HL-60/S4 treated with retinoic acid at 250 ng/mL for 4 days and 3 days (cell line): ENCODE data around the gene CYP2W1.

ENCODE experiments used
- in situ Hi-C: fragments of 300-500 bp; cut with MboI; formaldehyde crosslinking; loops from 2 replicates; pipeline ENCODE4 v1.7.0; 2022; ENCODE audit warnings: low sequenced_read_pairs

The CYP2W1 gene

DNA sequence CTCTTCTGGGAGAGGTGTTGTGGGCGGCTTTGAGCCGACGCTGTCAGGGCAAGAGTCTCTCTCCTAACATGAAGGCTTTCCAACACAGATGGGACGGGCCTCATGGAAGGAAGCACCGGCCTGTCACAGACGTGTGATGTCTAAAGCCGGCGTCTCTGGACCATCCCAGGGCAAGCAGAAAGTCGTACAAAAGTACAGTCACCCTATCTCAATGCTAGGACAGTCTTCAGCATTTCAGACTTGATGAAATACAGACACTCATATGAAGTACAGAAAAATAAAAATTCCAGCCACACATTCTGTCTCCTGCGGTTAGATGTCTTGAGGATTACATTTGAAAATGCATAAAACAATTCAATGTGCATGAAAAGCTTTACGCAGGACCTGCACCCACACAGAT is 30.6 kb downstream of the CYP2W1 start:
- in situ Hi-C loops, result no loop called here

DNA sequence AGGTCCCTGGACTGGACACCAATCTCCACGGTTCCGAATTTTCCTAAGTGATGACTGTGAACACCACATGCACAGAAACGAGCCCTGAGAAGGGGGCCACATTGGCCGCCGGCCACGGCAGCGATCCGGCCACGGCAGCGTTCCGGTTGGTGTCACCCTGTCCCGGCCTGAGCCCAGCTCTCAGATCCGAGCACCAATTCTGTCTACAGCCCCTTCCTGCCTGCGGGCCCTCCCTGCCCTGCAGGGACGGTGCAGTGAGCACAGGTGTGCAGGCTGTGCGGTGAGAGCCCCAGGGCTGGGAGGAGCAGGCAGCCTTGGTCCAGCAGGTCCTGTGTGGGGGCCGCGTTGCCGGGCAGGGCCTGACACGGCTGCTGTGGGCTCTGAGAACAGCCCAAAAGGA is 31.7 kb downstream of the CYP2W1 start:
- in situ Hi-C loops, result no loop called here

DNA sequence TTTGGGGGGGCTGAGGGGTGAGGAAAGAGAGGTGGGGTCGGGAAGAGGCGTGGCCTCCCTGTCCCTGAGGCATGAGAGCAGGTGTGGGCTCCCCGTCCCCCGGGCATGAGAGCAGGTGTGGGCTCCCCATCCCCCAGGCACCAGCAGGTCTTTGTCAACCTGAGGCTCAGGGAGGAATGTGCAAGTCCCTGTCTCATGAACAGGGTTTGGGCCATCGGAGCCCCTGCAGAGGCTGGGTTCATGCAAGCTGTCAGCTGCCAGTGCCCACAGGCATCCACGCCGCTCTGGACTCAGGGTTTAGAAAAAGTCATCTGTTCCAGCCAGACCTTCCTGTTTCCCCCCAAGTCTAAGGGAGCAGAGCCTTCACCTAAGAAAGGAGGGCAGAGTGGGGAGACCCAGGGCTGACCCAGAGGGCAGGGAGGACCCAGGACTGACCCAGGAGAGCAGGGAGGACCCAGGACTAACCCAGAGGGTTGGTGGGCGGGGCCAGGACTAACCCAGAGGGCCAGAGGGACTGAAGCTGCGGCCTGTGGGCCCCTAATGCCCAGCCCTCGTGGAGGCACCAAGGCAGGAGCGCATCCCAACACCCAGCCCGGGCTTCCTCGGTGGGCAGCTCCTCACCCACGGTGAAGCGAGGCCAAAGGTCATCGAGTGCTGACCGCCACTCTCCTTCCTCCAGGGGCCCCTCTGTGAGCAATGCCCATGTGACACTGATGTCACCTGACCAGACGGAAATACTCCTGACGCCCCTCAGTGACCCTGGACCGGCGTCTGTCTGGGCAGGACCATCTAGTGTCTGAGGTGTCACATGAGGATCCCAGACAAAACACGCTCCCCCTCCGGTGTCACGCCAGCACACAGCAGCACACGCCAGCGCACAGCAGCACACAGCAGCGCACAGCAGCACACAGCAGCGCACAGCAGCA is 32.5 kb downstream of the CYP2W1 start:
- in situ Hi-C loops, result no loop called here

DNA sequence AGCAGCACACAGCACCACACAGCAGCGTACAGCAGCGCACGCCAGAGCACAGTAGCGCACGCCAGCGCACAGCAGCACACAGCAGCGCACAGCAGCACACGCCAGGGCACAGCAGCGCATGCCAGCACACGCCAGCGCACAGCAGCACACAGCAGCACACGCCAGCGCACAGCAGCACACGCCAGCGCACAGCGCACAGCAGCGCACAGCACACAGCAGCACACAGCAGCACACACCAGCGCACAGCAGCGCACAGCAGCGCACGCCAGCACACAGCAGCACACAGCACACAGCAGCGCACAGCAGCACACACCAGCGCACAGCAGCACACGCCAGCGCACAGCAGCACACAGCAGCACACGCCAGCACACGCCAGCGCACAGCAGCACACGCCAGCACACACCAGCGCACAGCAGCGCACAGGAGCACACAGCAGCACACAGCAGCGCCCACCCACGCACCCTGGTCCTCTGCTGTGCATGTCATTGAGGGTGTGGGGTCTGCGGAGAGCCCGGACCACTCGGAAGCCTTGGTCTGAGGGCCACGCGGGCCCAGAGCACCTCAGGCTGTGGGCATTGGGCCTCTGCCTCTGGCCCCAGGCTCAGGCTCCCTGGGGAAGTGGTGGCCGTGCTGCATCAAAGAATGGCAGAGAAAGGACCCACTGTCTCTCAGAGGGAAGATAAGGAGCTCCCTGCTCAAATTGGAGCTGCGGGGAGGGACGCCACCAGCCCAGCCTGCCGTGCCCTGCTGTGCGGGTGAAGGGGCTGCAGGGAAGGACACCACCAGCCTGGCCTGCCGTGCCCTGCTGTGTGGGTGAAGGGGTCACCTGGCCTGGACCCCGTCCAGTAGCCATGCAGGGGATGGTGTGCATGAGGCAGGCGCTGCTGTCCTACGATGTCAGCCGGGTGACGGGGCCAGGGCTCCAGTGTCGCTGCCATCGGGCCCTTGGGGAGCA is 33.9 kb downstream of the CYP2W1 start:
- in situ Hi-C loops, result no loop called here

DNA sequence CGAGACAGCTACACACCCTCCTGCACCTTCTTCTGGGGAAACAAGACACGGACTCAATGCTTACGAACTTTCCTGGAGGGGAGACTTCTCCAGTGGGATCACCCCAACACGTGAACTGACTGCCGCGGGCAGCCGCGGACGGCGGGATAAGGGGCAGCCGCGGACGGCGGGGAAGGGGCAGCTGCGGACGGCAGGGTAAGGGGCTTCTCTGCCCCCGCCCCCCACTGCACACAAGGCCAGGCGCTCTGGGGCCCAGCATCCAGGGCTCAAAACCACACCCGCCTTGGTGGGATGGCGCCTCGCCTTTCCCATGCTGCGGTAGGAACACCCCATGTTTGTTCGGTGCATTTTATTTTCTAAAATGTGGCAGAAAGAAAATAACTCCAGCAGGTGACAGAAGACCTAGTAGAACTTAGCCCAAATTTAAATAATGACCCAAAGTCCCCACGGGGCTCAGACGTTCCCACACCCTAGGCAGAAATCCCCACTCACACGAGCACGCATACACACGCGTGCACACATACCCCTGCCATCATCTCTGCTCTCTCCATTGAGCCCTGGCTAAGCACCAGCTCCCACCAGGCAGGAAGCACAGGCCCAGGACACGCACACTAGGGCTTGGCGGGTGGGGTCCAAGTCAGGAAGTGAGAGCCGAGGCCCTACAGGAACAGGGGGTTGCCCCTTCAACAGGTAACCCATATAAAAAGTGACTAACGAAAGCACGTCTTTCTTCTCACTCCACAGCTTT is 34.8 kb downstream of the CYP2W1 start:
- in situ Hi-C loops, result no loop called here

DNA sequence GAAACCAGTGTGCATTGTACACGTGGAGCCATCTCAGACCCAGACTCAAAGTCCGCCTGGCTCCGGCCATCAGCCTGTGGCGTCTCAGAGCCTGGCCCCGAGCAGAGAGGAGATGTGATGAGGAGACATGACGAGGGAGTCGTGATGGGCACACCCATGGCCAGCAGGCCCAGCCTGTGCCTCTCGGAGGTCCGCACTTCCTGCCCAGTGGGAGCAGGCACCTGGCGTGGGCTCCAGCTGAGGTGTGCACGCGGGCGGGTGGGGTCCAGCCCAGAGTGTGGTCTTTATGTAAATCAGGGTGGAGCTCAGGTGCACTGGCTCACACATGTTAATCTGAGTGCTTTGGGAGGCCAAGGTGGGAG is 35.3 kb downstream of the CYP2W1 start:
- in situ Hi-C loops, result no loop called here

DNA sequence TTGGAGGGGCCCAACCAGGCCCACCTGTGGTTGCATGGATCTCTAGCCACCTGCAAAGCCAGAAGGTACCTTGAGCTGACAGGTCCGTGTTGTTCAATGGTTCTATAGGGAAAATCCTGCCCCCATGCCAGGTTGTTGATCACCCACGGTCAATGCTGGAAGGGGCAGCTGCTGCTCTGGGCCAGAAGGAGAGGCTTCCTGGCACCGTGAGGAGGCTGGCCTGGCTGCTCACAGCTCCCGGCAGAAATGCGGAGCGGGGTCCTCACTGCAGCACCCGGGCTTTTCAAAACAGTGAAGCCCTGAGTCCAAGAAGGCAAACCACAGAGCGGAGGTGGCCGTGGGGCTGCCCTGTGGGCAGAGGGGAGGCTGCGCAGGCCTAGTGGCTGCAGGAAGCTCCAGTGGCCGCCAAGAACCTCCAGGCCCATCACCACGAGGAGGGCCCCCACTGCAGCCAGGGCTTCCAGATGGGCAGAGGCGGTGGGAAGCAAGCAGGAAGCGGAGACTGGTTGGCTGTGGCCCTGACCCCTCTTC is 36.3 kb downstream of the CYP2W1 start:
- in situ Hi-C loops, result no loop called here

DNA sequence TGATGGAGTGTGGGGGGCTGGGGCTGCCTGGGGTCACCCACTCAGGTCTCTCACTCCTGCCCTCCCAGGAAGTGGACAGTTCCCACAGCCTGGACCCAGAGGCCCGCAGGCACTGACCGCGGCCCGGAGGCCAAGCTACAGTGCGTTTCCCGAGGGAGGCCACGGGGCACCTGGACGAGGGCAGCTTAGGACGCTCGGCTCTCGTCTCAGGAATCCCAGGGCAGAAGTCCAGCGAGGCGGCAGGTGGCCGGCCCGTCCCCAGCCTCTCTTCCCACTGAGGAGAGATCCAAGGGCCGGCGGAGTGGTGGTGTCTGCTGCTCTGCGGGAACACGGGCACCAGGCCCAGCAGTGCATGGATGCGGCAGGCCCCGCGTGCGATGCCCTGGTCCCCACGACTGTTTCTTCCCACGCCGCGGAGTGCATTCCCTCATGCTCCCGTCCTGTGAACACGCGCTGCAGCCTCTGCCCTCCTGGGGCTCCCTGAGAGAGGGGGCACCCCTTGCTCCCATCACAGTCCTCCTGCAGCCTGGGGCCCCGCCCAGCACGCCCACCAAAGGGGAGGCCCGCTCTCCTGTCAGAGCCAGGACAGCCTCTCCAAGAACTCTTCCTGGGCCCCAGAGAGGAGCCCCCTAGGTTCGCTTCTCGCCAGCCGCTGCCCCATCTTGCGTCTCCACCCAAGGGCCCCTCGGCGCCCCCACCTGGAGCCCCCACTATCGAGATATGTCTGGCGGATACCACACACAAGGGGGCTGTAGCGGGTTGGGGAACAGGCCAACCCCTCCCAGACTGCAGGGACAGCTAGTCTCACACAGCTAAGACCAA is 37.0 kb downstream of the CYP2W1 start:
- in situ Hi-C loops, result no loop called here

DNA sequence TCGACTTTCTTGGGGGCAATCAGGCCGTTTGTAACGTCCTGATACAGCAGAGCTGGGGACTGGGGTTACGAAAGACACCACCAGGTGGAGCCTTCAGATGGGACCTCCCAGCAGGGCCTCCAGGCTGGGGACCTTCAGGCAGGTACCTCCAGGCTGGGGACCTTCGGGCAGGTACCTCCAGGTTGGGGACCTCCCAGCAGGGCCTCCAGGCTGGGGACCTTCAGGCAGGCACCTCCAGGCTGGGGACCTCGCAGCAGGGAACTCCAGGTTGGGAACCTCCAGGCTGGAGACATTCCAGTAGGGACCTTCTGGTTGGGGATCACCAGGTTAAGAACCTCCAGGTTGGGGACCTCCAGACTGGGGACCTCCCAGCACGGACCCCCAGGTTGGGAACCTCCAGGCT is 37.9 kb downstream of the CYP2W1 start:
- in situ Hi-C loops, result no loop called here

DNA sequence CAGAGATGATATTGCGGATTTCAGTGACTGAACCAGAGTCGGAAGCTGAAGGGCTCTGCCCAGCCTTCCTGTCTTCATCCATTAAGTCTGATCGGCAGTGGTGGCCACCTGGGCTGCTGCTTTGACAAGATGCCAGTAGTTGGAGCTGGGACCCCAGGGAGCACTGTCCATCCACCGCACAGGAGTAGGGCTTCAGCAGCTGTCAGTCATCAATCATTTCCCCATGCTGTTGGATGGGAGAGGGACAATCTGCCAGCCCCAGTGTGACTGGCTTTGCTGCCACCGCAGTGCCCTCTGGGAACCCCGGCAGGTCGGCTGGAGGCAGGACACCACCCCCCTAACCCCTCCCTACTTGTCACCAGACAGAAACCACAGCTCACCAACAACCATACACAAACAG is 38.4 kb downstream of the CYP2W1 start:
- in situ Hi-C loops, result no loop called here

DNA sequence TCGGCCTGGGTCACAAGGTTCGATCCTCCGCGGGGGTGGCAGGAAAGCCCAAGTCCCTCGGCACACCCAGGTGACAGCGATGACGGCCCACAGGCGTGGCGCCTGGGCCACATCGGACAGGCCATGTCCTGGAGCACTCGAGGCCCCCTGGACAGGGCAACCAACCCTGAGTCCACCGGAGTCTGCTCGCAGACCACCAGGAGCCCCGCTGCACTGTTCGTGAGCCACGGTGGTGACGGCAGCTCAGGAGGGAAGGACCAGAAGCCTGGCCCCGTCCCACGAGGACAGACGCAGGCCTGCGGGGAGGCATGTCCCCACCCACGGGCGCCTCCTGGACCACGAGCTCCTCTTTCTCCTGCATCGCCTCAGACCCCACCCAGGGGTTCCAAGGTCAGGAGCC is 39.0 kb downstream of the CYP2W1 start:
- in situ Hi-C loops, result no loop called here

DNA sequence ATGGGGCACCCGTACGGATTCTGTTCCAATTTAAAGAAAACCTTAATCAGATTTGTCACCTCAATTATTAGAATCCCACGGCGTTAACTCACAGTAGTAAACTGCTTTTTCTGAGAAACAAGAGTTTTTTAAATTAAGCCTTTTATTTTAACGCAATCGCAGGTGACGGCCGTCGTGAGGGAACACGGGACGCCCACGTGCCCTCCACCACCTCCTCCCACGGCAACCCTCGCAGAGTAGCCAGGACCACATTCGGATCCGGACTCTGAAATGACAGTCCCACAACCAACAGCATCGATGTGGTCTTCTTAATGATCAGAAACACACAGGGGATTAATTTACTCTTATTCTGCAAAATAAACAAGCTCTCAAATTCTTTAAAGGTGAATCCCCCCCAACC is 39.4 kb downstream of the CYP2W1 start:
- in situ Hi-C loops, result no loop called here

DNA sequence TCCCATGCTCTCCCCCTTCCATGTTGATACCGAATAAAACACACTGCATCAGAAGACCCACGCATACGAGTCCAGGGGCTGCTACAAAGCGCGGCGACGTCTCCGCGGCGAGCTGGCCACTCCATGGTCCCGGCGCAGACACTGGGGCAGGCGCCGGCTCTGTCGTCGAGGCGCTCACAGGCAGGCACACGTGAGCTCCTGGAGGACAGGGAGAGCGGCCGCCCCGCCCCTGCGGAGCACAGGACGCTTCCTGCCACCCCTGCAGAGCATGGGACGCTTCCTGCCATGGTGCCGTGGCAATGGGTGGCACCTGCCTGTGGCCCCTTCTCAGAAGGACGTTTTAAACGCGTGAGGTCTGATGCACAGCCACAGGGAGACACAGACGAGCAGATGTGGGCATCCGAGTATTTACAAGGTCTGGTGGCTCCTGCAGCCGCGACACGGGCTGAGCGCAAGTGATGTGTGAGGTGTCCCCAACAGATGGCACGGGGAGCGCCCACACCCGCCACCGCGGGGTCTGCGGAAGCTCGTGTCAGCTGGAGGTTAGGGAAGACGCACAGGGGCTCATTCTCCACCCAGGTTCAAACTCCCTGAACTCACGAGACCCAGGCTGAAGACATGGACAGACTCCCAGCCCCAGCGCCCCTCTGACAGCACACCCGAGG is 40.0 kb downstream of the CYP2W1 start:
- in situ Hi-C loops, result no loop called here

DNA sequence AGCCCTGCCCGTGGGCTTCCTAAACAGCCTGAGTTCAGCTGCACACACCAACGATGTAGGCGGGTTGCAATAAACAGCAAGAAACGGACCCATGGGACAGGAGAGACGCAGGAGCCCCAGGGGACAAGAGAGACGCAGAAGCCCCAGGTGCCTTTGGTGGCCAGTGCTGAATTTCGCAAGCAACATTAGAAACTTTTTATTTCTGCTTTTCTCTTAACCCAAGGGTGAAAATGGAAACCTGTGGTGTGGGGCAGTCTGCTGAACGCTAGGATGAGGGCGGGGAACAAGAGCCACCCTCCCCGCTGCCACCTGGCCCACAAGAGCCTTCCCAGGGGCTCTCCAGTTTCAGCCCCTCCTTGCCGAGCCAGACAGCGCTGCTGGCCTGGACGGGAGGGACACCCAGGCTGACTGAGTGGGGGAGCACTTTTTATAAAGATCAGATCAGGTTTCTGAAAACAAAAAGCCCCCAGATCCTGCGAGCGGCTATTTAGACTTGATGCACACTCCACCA is 41.4 kb downstream of the CYP2W1 start:
- in situ Hi-C loops, result no loop called here

DNA sequence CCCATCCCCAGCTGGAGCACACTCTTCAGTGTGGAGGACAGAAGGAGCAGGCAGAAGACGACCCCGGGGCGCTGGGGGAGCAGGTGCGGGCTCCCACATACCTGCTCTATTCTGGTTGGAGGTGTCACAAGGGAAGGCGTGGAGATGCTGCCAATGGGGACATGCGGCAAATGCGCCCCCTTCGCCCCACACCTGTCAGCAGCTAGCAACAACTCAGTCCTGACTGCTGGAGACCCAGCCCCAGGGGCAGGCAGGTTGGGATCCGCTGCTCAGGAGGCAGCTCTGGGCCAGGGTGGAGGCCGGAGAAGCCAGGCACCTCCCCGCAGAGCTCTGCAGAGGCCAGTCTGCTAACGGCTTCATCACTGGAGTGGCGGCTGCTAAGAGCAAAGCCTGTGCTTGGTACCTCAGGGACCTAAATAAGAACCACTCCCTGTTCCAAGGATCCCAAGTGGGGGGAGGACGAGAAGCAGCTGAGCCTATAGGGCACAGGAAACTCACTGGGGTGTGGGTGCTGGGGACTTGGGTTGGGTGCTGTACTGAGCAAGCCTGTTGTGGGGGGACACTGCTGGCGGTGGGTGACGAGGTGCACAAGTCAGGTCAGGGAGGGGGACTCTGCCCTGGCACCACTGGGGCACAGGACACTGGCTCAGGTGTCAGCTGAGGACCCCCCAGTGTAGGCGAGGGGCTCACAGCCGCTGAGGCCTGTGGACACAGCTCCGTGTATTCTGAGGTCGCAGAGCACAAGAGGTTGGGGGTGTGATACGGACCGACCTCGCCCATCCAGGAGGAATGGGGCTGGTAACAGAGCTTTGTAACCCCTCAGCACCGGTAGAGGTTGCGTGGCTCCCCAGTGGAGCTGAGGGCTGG is 42.1 kb downstream of the CYP2W1 start:
- in situ Hi-C loops, result no loop called here

DNA sequence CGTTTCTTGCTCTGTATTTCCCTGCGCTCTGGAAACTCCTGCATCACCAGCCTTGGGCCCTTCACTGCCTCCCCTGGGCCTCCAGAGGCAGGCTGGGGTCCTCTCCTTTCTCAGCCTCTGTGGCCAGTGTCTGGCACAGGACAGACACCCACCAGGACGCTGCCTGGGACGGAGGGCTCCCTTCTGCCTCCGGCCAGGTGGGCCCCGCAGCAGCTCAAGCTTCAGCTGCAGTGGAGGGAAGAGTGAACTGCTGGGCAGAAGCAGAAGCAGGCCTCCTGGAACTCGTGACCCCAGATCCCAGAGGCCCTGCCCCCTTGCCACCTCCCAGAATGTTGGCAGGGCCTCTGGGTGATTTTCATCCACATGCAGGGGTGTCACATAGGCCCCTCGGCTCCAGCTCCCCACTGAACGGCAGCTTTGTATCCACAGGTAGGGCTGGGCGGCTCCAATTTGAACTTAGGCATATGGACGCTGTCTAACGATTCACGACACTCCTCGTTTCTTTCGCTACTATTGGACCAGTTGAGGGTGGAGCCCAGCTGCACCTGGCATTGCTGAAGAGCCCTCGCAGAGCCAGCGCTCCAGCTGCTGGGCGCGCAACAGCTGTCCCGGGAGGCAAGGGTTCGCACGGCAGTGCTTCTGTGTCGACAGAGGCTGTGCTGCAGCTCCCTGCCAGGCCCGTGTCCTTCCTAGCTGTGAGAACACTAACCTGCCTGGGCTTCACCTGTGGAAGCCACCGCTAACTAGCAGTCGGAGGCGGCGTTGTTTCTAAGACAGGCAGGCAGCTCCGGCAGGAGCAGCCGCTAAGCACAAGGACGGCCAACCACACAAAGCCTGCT is 43.0 kb downstream of the CYP2W1 start:
- in situ Hi-C loops, result no loop called here

DNA sequence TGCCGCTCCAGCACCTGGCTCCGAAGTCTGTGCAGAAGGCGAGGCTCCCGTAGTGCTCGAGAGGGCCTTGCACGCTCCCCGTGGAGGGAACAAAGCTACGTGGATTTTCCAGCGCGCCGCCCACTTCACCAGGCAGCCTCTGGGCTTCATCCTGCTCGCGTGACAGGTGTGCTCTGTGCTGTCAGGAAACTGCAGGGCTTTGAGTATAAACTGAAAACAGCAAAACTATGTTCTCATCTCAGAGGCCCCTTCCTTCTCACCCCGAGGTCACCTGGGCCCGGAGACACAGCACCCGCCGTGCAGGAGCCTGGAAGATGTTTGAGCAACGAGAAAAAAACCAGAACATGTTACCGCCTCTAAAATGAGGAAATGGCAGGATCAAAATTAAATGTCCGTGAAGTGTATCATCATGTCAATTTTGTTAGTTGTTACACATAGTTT is 43.8 kb downstream of the CYP2W1 start:
- in situ Hi-C loops, result no loop called here
